ENCODE results near the gene MYOCD. TPM values are rescaled to one million over a fixed set of nuclear protein-coding genes. Genes with fewer than 3 reads are reported as not detected.

Gene MYOCD
- total and polyA plus RNA-seq, 2 donors from 2014 or later, result 0.58 to 4.0 TPM

DNA sequence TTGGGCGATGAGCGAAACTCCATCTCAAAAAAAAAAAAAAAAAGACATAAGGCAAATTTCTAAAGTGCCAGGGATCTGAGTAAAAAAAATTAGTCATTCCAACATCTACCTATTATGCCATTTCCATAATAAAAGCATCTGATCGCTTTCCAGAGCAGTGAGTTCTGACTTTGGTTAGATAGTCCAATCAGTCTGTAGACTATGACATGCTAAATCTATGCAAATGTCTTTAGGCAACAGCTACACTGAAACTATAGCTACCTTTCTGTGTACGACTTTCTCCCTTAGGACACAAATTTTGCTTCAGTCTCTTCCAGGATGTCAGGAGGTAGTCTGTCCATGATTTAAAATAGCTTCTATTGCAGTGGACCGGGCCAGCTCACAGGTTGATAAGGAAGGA, 64.7 kb downstream of the MYOCD start:
- FAIRE-seq, result no peak
- TF ChIP-seq, protein P1, sequence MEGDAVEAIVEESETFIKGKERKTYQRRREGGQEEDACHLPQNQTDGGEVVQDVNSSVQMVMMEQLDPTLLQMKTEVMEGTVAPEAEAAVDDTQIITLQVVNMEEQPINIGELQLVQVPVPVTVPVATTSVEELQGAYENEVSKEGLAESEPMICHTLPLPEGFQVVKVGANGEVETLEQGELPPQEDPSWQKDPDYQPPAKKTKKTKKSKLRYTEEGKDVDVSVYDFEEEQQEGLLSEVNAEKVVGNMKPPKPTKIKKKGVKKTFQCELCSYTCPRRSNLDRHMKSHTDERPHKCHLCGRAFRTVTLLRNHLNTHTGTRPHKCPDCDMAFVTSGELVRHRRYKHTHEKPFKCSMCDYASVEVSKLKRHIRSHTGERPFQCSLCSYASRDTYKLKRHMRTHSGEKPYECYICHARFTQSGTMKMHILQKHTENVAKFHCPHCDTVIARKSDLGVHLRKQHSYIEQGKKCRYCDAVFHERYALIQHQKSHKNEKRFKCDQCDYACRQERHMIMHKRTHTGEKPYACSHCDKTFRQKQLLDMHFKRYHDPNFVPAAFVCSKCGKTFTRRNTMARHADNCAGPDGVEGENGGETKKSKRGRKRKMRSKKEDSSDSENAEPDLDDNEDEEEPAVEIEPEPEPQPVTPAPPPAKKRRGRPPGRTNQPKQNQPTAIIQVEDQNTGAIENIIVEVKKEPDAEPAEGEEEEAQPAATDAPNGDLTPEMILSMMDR (IDR thresholded peaks at IDR 0.05; ENCODE audit: borderline replicate concordance, extremely low read depth, insufficient read depth), result no peak
- H3K27me3 ChIP-seq (ENCODE audit: control insufficient read depth, insufficient read depth, low read length), result no peaks in the 10 kb centered on the region
- no peaks in the 10 kb centered on the region for H3K36me3 ChIP-seq (ENCODE audit: control insufficient read depth in 2 of 3, insufficient read depth in 3 of 3, low read length in 3 of 3)
- intact Hi-C loops (cut with DNase I), result no loop called here
- H3K4me3 ChIP-seq (ENCODE audit: low read length in 3 of 3), result no peak overlapping the region
- no peak overlapping the region for H3K9ac ChIP-seq (ENCODE audit: low read length in 3 of 3)
- H3K9me3 ChIP-seq (ENCODE audit: control insufficient read depth in 2 of 3, insufficient read depth in 1 of 3, low read length in 3 of 3), result no peaks in the 10 kb centered on the region
- peaks cover 0 to 7% (median 5%) of the 10 kb centered on the region in 3 donors for H3K4me1 ChIP-seq (ENCODE audit: control insufficient read depth in 2 of 3, insufficient read depth in 2 of 3, low read depth in 1 of 3, low read length in 3 of 3)
- no peak overlapping the region for H3K27ac ChIP-seq (ENCODE audit: low read depth in 2 of 2, low read length in 2 of 2)
- no peak for DNase-seq

DNA sequence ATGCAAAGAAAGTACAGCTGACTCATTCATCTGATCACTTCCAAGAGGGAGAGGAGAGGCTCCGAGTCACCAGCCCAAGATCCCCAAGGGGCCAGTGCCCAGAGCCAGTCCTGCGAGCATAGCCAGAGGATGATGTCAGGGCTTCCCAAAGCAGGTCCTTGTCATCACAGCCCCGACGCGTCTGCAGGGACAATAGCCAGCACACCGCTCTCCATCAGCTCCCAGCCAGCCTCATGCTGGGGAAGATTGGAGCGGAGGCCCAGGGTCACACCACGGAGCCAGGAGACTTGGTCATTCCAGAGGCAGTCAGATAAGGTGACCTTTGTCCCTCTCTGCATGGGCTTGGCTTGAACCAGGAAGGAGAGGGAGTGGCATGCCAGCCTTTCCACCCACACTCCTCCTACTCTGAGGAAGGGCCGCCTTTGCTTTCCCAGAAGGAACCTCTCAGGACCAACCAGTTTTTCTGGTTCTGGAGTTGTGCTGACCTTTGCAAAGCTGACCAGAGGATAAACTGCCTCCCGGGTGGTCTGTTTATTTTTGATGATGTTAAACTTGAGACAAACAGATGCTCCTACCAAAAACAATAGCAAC, 65.3 kb downstream of the MYOCD start:
- FAIRE-seq (no peak), DNase-seq (peak; percentile 54 to 84 (median 72))
- TF ChIP-seq, protein P1 (IDR thresholded peaks at IDR 0.05; ENCODE audit: borderline replicate concordance, extremely low read depth, insufficient read depth), result no peak
- Histone ChIP-seq H3K9me3 (ENCODE audit: control insufficient read depth in 2 of 3, insufficient read depth in 1 of 3, low read length in 3 of 3) (no peaks in the 10 kb centered on the region), H3K4me1 (ENCODE audit: control insufficient read depth in 2 of 3, insufficient read depth in 2 of 3, low read depth in 1 of 3, low read length in 3 of 3) (peaks cover 0 to 7% (median 5%) of the 10 kb centered on the region in 3 donors), H3K27me3 (ENCODE audit: control insufficient read depth, insufficient read depth, low read length) (no peaks in the 10 kb centered on the region), H3K4me3 (ENCODE audit: low read length in 3 of 3) (no peak overlapping the region), H3K36me3 (ENCODE audit: control insufficient read depth in 2 of 3, insufficient read depth in 3 of 3, low read length in 3 of 3) (no peaks in the 10 kb centered on the region), H3K27ac (ENCODE audit: low read depth in 2 of 2, low read length in 2 of 2) (peak overlapping the region in 1 of 2 donors; percentile 51), H3K9ac (ENCODE audit: low read length in 3 of 3) (no peak overlapping the region)
- intact Hi-C loops (cut with DNase I), result no loop called here

DNA sequence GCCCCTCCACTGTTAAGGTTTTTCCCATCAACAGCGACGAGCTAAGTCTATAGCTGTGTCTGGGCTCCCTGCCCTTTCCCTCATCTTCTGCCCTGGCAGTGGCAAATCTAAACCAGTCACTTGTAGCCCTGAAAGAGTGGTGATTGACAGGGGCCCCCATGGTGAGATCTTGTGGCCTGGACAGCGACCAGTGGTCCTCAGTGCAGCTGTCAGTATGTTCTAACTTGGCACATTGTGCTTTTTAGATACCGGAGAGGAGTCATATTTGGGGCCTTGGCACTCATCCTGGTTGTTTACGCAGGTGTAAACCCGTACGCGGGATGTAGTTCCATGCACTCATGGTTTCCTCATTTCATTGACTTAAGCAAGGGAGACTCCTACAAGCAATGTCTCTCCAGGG, 66.1 kb downstream of the MYOCD start:
- H3K4me3 ChIP-seq (ENCODE audit: low read length in 3 of 3), result no peak overlapping the region
- H3K9ac ChIP-seq (ENCODE audit: low read length in 3 of 3), result no peak overlapping the region
- peaks cover 0 to 7% (median 5%) of the 10 kb centered on the region in 3 donors for H3K4me1 ChIP-seq (ENCODE audit: control insufficient read depth in 2 of 3, insufficient read depth in 2 of 3, low read depth in 1 of 3, low read length in 3 of 3)
- no peak for DNase-seq
- H3K9me3 ChIP-seq (ENCODE audit: control insufficient read depth in 2 of 3, insufficient read depth in 1 of 3, low read length in 3 of 3), result no peaks in the 10 kb centered on the region
- intact Hi-C loops (cut with DNase I), result no loop called here
- H3K27ac ChIP-seq (ENCODE audit: low read depth in 2 of 2, low read length in 2 of 2), result peak overlapping the region in 1 of 2 donors; percentile 51
- no peaks in the 10 kb centered on the region for H3K36me3 ChIP-seq (ENCODE audit: control insufficient read depth in 2 of 3, insufficient read depth in 3 of 3, low read length in 3 of 3)
- FAIRE-seq, result no peak
- H3K27me3 ChIP-seq (ENCODE audit: control insufficient read depth, insufficient read depth, low read length), result no peaks in the 10 kb centered on the region
- TF ChIP-seq, protein P1 (IDR thresholded peaks at IDR 0.05; ENCODE audit: borderline replicate concordance, extremely low read depth, insufficient read depth), result no peak

DNA sequence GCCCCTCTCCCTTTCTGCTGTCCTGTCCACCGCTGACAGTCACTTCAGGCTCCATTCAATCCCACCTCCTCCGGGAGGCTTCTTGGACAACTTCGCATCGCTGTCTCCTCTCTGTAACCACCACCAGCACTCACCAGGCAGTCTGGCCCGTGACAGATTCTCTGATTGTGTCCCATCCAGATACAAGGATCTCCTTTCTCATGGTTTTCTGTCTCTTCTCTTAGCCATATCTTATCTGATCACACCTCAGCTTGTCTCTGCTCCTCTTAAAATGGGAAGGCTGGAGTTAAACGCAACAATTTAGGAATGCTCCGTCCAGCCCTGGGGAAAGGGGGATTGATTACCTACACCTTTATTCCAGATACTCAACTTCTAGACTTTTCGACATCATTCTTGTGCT, 66.7 kb downstream of the MYOCD start:
- TF ChIP-seq, protein P1 (IDR thresholded peaks at IDR 0.05; ENCODE audit: borderline replicate concordance, extremely low read depth, insufficient read depth), result no peak
- Histone ChIP-seq H3K27ac (ENCODE audit: low read depth in 2 of 2, low read length in 2 of 2) (no peak overlapping the region), H3K36me3 (ENCODE audit: control insufficient read depth in 2 of 3, insufficient read depth in 3 of 3, low read length in 3 of 3) (no peaks in the 10 kb centered on the region), H3K9me3 (ENCODE audit: control insufficient read depth in 2 of 3, insufficient read depth in 1 of 3, low read length in 3 of 3) (no peaks in the 10 kb centered on the region), H3K4me1 (ENCODE audit: control insufficient read depth in 2 of 3, insufficient read depth in 2 of 3, low read depth in 1 of 3, low read length in 3 of 3) (peaks cover 0 to 7% (median 5%) of the 10 kb centered on the region in 3 donors), H3K9ac (ENCODE audit: low read length in 3 of 3) (no peak overlapping the region), H3K27me3 (ENCODE audit: control insufficient read depth, insufficient read depth, low read length) (no peaks in the 10 kb centered on the region), H3K4me3 (ENCODE audit: low read length in 3 of 3) (no peak overlapping the region)
- intact Hi-C loops (cut with DNase I), result no loop called here
- DNase-seq (no peak), FAIRE-seq (no peak)

Measured in kidney (tissue), 14 donors.